ENCODE data around the gene SEMA3B. TPM values are rescaled to one million over a fixed set of nuclear protein-coding genes. Genes with fewer than 3 reads are reported as not detected.

The SEMA3B gene
- 2.4 and 8.0 TPM in 2 replicates for total RNA-seq (2014; rRNA removed; shearing (Covaris generic))
- polyA plus RNA-seq (2016; fragmentation: Nextera tagmentation; extraction: Ambion mirVana), result 3.0 and 3.3 TPM in 2 replicates
- long read RNA-seq, result 0 reads

- Histone ChIP-seq H3K4me1 (ENCODE audit: insufficient read depth) (peaks cover 47% of the 10 kb centered on the region), H3K4me2 (no peak within 1 kb of the TSS), H3K27ac (ENCODE audit: low read depth) (no peak within 1 kb of the TSS), H3F3A (replicated peaks; ENCODE audit: low read depth) (0 out of 2 replicates have a peak, but pooled peaks cover 8% of the 10 kb centered on the region), H4K20me1 (replicated peaks; ENCODE audit: insufficient read depth) (no peaks in the 10 kb centered on the region), H2AFZ (no peak within 1 kb of the TSS), H3K36me3 (ENCODE audit: insufficient read depth) (no peaks in the 10 kb centered on the region), H3K4me3 (no peak within 1 kb of the TSS), H3K9me2 (ENCODE audit: insufficient read depth) (no peaks in the 10 kb centered on the region), H3K79me2 (replicated peaks; ENCODE audit: insufficient read depth) (no peaks in the 10 kb centered on the region), H3K27me3 (ENCODE audit: insufficient read depth) (peaks cover 10% of the 10 kb centered on the region)
- DNase-seq (ENCODE audit: low spot score) (no peak), ATAC-seq (peak; percentile 1; the same call in 1 of the 3 replicates)
- H3K27ac Mint-ChIP-seq, result peak within 1 kb of the TSS; percentile 52; the same call in 1 of the 2 replicates
- H3K4me1 Mint-ChIP-seq, result peaks cover 57% of the 10 kb centered on the region
- no peak within 1 kb of the TSS; the same call in 2 of the 3 replicates for H3K4me3 Mint-ChIP-seq
- no peaks in the 10 kb centered on the region for H3K9me3 Mint-ChIP-seq
- H3K27me3 Mint-ChIP-seq (ENCODE audit: insufficient read depth, low read depth, poor library complexity), result peaks cover 26% of the 10 kb centered on the region
- H3K36me3 Mint-ChIP-seq (ENCODE audit: low read depth), result no peaks in the 10 kb centered on the region
- TF ChIP-seq POLR2AphosphoS5 (IDR thresholded peaks at IDR 0.05; ENCODE audit: low read depth), result no peak
- no peak for TF ChIP-seq REST (IDR thresholded peaks at IDR 0.05; ENCODE audit: unreplicated experiment)
- TF ChIP-seq ETS1 (IDR thresholded peaks at IDR 0.05), result no peak
- no peak for TF ChIP-seq JUNB (IDR thresholded peaks at IDR 0.05; ENCODE audit: unreplicated experiment)
- TF ChIP-seq ZNF114 (CRISPR knock-in tag; IDR thresholded peaks at IDR 0.05), result no peak
- no peak for TF ChIP-seq CREB1 (CRISPR knock-in tag; IDR thresholded peaks at IDR 0.05; ENCODE audit: low read depth)
- no peak for TF ChIP-seq EZH2 (IDR thresholded peaks at IDR 0.05; ENCODE audit: low read depth, unreplicated experiment)
- TF ChIP-seq CTCF (conservative IDR thresholded peaks at IDR 0.05; ENCODE audit: low read depth in 2 of 2), result no peak
- TF ChIP-seq NANOG (IDR thresholded peaks at IDR 0.05; ENCODE audit: borderline replicate concordance), result no peak
- TF ChIP-seq EZH2phosphoT487 (IDR thresholded peaks at IDR 0.05; ENCODE audit: unreplicated experiment), result no peak
Observed at GRCh38 chr3:50268703-50269451, at the start of gene SEMA3B. Gene SEMA3B, plus strand, starts transcription at chr3:50269147. Its CDS starts 94 bp downstream, at chr3:50269241.
